ENCODE data around the gene RABIF. TPM values are rescaled to one million over a fixed set of nuclear protein-coding genes. Genes with fewer than 3 reads are reported as not detected.

Gene RABIF
- total and polyA plus RNA-seq, 10 of the 15 experiments (the other 5 are each of a cell fraction or from before 2014, with no cell fraction given) = 4.7 to 18.2 (median 8.8) TPM

- Histone ChIP-seq H3K27ac (ENCODE audit: control insufficient read depth, insufficient read depth) (no peak overlapping the region), H3K4me3 (no peak overlapping the region), H3K9ac (ENCODE audit: control insufficient read depth, insufficient read depth, low read length) (no peak overlapping the region), H2AFZ (ENCODE audit: control insufficient read depth, low read depth, low read length) (no peak overlapping the region), H4K20me1 (ENCODE audit: control insufficient read depth, insufficient read depth) (no peaks in the 10 kb centered on the region), H3K79me2 (ENCODE audit: control insufficient read depth, insufficient read depth, low read length) (no peaks in the 10 kb centered on the region), H3K27me3 (replicated peaks in 1 of 2; ENCODE audit: control insufficient read depth in 2 of 2, insufficient read depth in 2 of 2, low read length in 1 of 2) (peaks cover 5 to 7% of the 10 kb centered on the region in 2 experiments; a peak in 3 of 4 replicates), H3K9me3 (replicated peaks; ENCODE audit: control insufficient read depth, insufficient read depth, low read length) (no peaks in the 10 kb centered on the region), H3K4me2 (ENCODE audit: control insufficient read depth, insufficient read depth) (no peak overlapping the region), H3K36me3 (ENCODE audit: control insufficient read depth in 2 of 2, insufficient read depth in 2 of 2, low read length in 1 of 2) (no peaks in the 10 kb centered on the region), H3K4me1 (ENCODE audit: control insufficient read depth, insufficient read depth, low read length) (no peaks in the 10 kb centered on the region)
- intact Hi-C loops (cut with micrococcal nuclease; ENCODE audit: unreplicated experiment) = no loop called here
- TF ChIP-seq CBX5 (IDR thresholded peaks at IDR 0.05; ENCODE audit: low read depth) (no peak), BMI1 (IDR thresholded peaks at IDR 0.05; ENCODE audit: borderline replicate concordance) (no peak)
- RAD21 ChIA-PET (ENCODE audit: unreplicated experiment) = no interaction called here
- 47% methylated on average over 4 of the region's 4 CpGs for WGBS (ENCODE audit: insufficient coverage, insufficient replicate concordance, low lambda C conversion rate, missing lambda C conversion rate)
- no TSS peak for BruUV-seq (replicated peaks)
- CTCF ChIA-PET = no interaction called here
- FAIRE-seq (no peak), ATAC-seq (no peak), DNase-seq (ENCODE audit: low read depth, low spot score) (no peak)
- POLR2A ChIA-PET = no interaction called here
- in situ Hi-C loops (cut with MboI) = no loop called here
- SMC1A ChIA-PET (ENCODE audit: uncharacterized antibody, unreplicated experiment) = interaction anchor here (1.0 to 1.1 kb wide), 2 partner anchors 21 to 68 kb away, joined by 3 read pairs; no protein-coding TSS in a partner anchor
These were observed 31.8 kb downstream of the RABIF start for GRCh38 chr1:202857136-202857610.

- Histone ChIP-seq H3K4me2 (ENCODE audit: control insufficient read depth, insufficient read depth) (no peak overlapping the region), H3K9me3 (replicated peaks; ENCODE audit: control insufficient read depth, insufficient read depth, low read length) (no peaks in the 10 kb centered on the region), H3K79me2 (ENCODE audit: control insufficient read depth, insufficient read depth, low read length) (no peaks in the 10 kb centered on the region), H3K27me3 (replicated peaks in 1 of 2; ENCODE audit: control insufficient read depth in 2 of 2, insufficient read depth in 2 of 2, low read length in 1 of 2) (peaks cover 3 to 4% of the 10 kb centered on the region in 2 experiments; a peak in 3 of 4 replicates), H3K4me1 (ENCODE audit: control insufficient read depth, insufficient read depth, low read length) (no peaks in the 10 kb centered on the region), H3K36me3 (ENCODE audit: control insufficient read depth in 2 of 2, insufficient read depth in 2 of 2, low read length in 1 of 2) (no peaks in the 10 kb centered on the region), H3K9ac (ENCODE audit: control insufficient read depth, insufficient read depth, low read length) (no peak overlapping the region), H3K27ac (ENCODE audit: control insufficient read depth, insufficient read depth) (no peak overlapping the region), H3K4me3 (no peak overlapping the region), H4K20me1 (ENCODE audit: control insufficient read depth, insufficient read depth) (no peaks in the 10 kb centered on the region), H2AFZ (ENCODE audit: control insufficient read depth, low read depth, low read length) (no peak overlapping the region)
- RAD21 ChIA-PET (ENCODE audit: unreplicated experiment) = no interaction called here
- BruUV-seq (replicated peaks) = no TSS peak
- DNase-seq (ENCODE audit: low read depth, low spot score) (no peak), ATAC-seq (no peak), FAIRE-seq (no peak)
- POLR2A ChIA-PET = no interaction called here
- CTCF ChIA-PET = no interaction called here
- in situ Hi-C loops (cut with MboI) = no loop called here
- intact Hi-C loops (cut with micrococcal nuclease; ENCODE audit: unreplicated experiment) = no loop called here
- SMC1A ChIA-PET (ENCODE audit: uncharacterized antibody, unreplicated experiment) = no interaction called here
- 38% methylated on average over 2 of the region's 2 CpGs for WGBS (ENCODE audit: insufficient coverage, insufficient replicate concordance, low lambda C conversion rate, missing lambda C conversion rate)
- TF ChIP-seq CTCF (IDR thresholded peaks at IDR 0.05 in 2 of 3, conservative IDR thresholded peaks at IDR 0.05 in 1 of 3; ENCODE audit: control insufficient read depth in 2 of 3, extremely low read depth in 1 of 3, insufficient read depth in 1 of 3, low read depth in 3 of 3, low read length in 3 of 3) (no peak), STAT1 (conservative IDR thresholded peaks at IDR 0.05) (no peak), RBBP5 (conservative IDR thresholded peaks at IDR 0.05) (no peak), CHD4 (IDR thresholded peaks at IDR 0.05) (no peak), DPF2 (IDR thresholded peaks at IDR 0.05) (no peak), NFIC (IDR thresholded peaks at IDR 0.05; ENCODE audit: low read depth, low read length) (no peak), SMC3 (IDR thresholded peaks at IDR 0.05; ENCODE audit: borderline replicate concordance, low read length) (no peak), BHLHE40 (IDR thresholded peaks at IDR 0.05; ENCODE audit: borderline replicate concordance in 1 of 2, low read depth in 2 of 2, low read length in 1 of 2) (no peak), ATF3 (IDR thresholded peaks at IDR 0.05; ENCODE audit: borderline replicate concordance, extremely low read depth, low read depth, low read length) (no peak), IRF3 (IDR thresholded peaks at IDR 0.05) (no peak), HDGF (IDR thresholded peaks at IDR 0.05) (no peak), CHD2 (IDR thresholded peaks at IDR 0.05; ENCODE audit: borderline replicate concordance, low read depth, low read length) (no peak)
These were observed 32.9 kb downstream of the RABIF start for GRCh38 chr1:202856014-202856413.

All from GM12878 (cell line).